WTC11 (cell line): ENCODE results near the gene PGF. TPM values are rescaled to one million over a fixed set of nuclear protein-coding genes. Genes with fewer than 3 reads are reported as not detected.
A peak's percentile ranks its signal among the peaks of the same experiment; 100 is the strongest.

Experiments used
- ATAC-seq: fragments of 200-7000 bp; cut with Tn5 transposase; 2 replicates; pipeline ENCODE4 v1.10.0; 2021; ENCODE audit warnings: mild to moderate bottlenecking, moderate library complexity
- CTCF ChIA-PET: fragments of 300-600 bp; sonication (Branson Sonifier 250); formaldehyde crosslinking; loops from one replicate; lab custom pipeline; 2021; ENCODE audit warnings: antibody characterized with exemption; lab: Charles Lee
- POLR2A ChIA-PET: fragments of 350-600 bp; sonication (Branson Sonifier 250); formaldehyde crosslinking; loops from one replicate; lab custom pipeline; 2021; ENCODE audit warnings: antibody characterized with exemption; lab: Charles Lee
- DNase-seq: peaks from one replicate; pipeline ENCODE4 v3.0.0; 2021; ENCODE audit warnings: low spot score
- H3K27ac Mint-ChIP-seq: 2 replicates; pipeline ENCODE4 v1.8.0; 2021; ENCODE audit warnings: mixed read lengths
- H3K27me3 Mint-ChIP-seq: 2 replicates; pipeline ENCODE4 v1.8.0; 2021; ENCODE audit warnings: low read depth, mild to moderate bottlenecking, moderate library complexity, mixed read lengths
- H3K36me3 Mint-ChIP-seq: 2 replicates; pipeline ENCODE4 v1.8.0; 2021; ENCODE audit warnings: mixed read lengths
- H3K4me1 Mint-ChIP-seq: 2 replicates; pipeline ENCODE4 v1.8.0; 2022; ENCODE audit warnings: mixed read lengths
- H3K4me3 Mint-ChIP-seq: 2 replicates; pipeline ENCODE4 v1.8.0; 2021; ENCODE audit warnings: mild to moderate bottlenecking, moderate library complexity, mixed read lengths
- H3K9me3 Mint-ChIP-seq: 2 replicates; pipeline ENCODE4 v1.8.0; 2021; ENCODE audit warnings: mixed read lengths
- CBFB ChIP-seq: sonication (generic); formaldehyde crosslinking; IDR thresholded peaks from 2 replicates; pipeline ENCODE4 v1.8.1; 2022; ENCODE audit warnings: mild to moderate bottlenecking, low read depth, missing genetic modification reagents
- CREM ChIP-seq: sonication (generic); formaldehyde crosslinking; IDR thresholded peaks from 2 replicates; pipeline ENCODE4 v1.8.1; 2022; ENCODE audit warnings: mild to moderate bottlenecking, missing genetic modification reagents, moderate library complexity
- ELF4 ChIP-seq: sonication (generic); formaldehyde crosslinking; IDR thresholded peaks from 2 replicates; pipeline ENCODE4 v1.8.1; 2022; ENCODE audit warnings: low read depth, mild to moderate bottlenecking, moderate library complexity, missing genetic modification reagents
- ERG ChIP-seq: fragments of 250-450 bp; sonication (Bioruptor Pico); IDR thresholded peaks from 2 replicates; pipeline ENCODE4 v1.8.0; 2021; ENCODE audit warnings: mild to moderate bottlenecking
- FOXP4 ChIP-seq: sonication (generic); formaldehyde crosslinking; IDR thresholded peaks from 2 replicates; pipeline ENCODE4 v1.8.0; 2022; ENCODE audit warnings: mild to moderate bottlenecking, missing genetic modification reagents
- GABPB1 ChIP-seq: sonication (generic); formaldehyde crosslinking; IDR thresholded peaks from 2 replicates; pipeline ENCODE4 v1.8.1; 2023; ENCODE audit warnings: mild to moderate bottlenecking, missing genetic modification reagents
- IRF2 ChIP-seq: sonication (generic); formaldehyde crosslinking; IDR thresholded peaks from 2 replicates; pipeline ENCODE4 v1.8.0; 2022; ENCODE audit warnings: low read depth, missing genetic modification reagents, borderline replicate concordance
- MXD4 ChIP-seq: fragments of 250-450 bp; sonication (Bioruptor Pico); IDR thresholded peaks from 2 replicates; pipeline ENCODE4 v1.8.0; 2021; ENCODE audit warnings: mild to moderate bottlenecking, moderate library complexity, borderline replicate concordance
- NR2C2 ChIP-seq: sonication (generic); formaldehyde crosslinking; IDR thresholded peaks from 2 replicates; pipeline ENCODE4 v1.8.0; 2022; ENCODE audit warnings: mild to moderate bottlenecking, missing genetic modification reagents
- NR3C1 ChIP-seq: sonication (generic); formaldehyde crosslinking; conservative IDR thresholded peaks from 2 replicates; pipeline ENCODE4 v1.8.1; 2023; ENCODE audit warnings: low read depth, mild to moderate bottlenecking, missing genetic modification reagents
- RORB ChIP-seq: fragments of 250-450 bp; sonication (Bioruptor Pico); IDR thresholded peaks from 2 replicates; pipeline ENCODE4 v1.9.0; 2021; ENCODE audit warnings: mild to moderate bottlenecking
- SOX15 ChIP-seq: fragments of 250-450 bp; sonication (Bioruptor Pico); IDR thresholded peaks from 2 replicates; pipeline ENCODE4 v1.9.0; 2021; ENCODE audit warnings: mild to moderate bottlenecking
- USF1 ChIP-seq: sonication (generic); formaldehyde crosslinking; IDR thresholded peaks from 2 replicates; pipeline ENCODE4 v1.8.0; 2022; ENCODE audit warnings: mild to moderate bottlenecking, missing genetic modification reagents
- ZBTB21 ChIP-seq: sonication (generic); formaldehyde crosslinking; IDR thresholded peaks from 2 replicates; pipeline ENCODE4 v1.8.1; 2023; ENCODE audit warnings: mild to moderate bottlenecking, missing genetic modification reagents, borderline replicate concordance
- ZNF416 ChIP-seq: fragments of 250-450 bp; sonication (Bioruptor Pico); IDR thresholded peaks from 2 replicates; pipeline ENCODE4 v1.9.0; 2021; ENCODE audit warnings: mild to moderate bottlenecking, inconsistent platforms
- ZNF423 ChIP-seq: fragments of 250-450 bp; sonication (Bioruptor Pico); IDR thresholded peaks from 2 replicates; pipeline ENCODE4 v2.1.2; 2022; ENCODE audit warnings: mild to moderate bottlenecking, moderate library complexity
- ZNF425 ChIP-seq: fragments of 250-450 bp; sonication (Bioruptor Pico); conservative IDR thresholded peaks from 2 replicates; pipeline ENCODE4 v1.9.0; 2021; ENCODE audit warnings: mild to moderate bottlenecking
- ZNF512 ChIP-seq: sonication (generic); formaldehyde crosslinking; IDR thresholded peaks from 2 replicates; pipeline ENCODE4 v1.8.1; 2022; ENCODE audit warnings: missing genetic modification reagents, borderline replicate concordance
- ZNF532 ChIP-seq: fragments of 250-450 bp; sonication (Bioruptor Pico); IDR thresholded peaks from 2 replicates; pipeline ENCODE4 v1.9.0; 2021; ENCODE audit warnings: mild to moderate bottlenecking, borderline replicate concordance
- ZNF671 ChIP-seq: fragments of 250-450 bp; sonication (Bioruptor Pico); IDR thresholded peaks from 2 replicates; pipeline ENCODE4 v1.8.0; 2021; ENCODE audit warnings: mild to moderate bottlenecking
- total RNA-seq: library from RNA; stranded (reverse); gene quantifications from 3 replicates; pipeline ENCODE4 v1.2.3, GENCODE V29; 2021

The PGF gene
- total RNA-seq, 1 experiment from 2014 or later = 6.7 TPM

GRCh38 chr14:74975059-74975810, 19.8 kb upstream of the PGF start:
- H3K36me3 Mint-ChIP-seq = no peaks in the 10 kb centered on the region
- no peak overlapping the region for H3K4me3 Mint-ChIP-seq
- TF ChIP-seq SOX15 (CRISPR knock-in tag) (no peak), MXD4 (CRISPR knock-in tag) (no peak), NR2C2 (CRISPR knock-in tag) (no peak), ZNF416 (no peak), ZNF425 (CRISPR knock-in tag) (no peak), ZBTB21 (CRISPR knock-in tag) (no peak), CREM (CRISPR knock-in tag) (no peak), GABPB1 (CRISPR knock-in tag) (no peak), ZNF423 (CRISPR knock-in tag) (no peak), ERG (CRISPR knock-in tag) (no peak), USF1 (CRISPR knock-in tag) (no peak), ELF4 (no peak), RORB (CRISPR knock-in tag) (no peak), ZNF532 (CRISPR knock-in tag) (no peak), CBFB (CRISPR knock-in tag) (no peak), IRF2 (no peak), NR3C1 (CRISPR knock-in tag) (no peak), ZNF512 (no peak), ZNF671 (CRISPR knock-in tag) (no peak), FOXP4 (no peak)
- ATAC-seq (no peak), DNase-seq (peak; percentile 6)
- H3K27ac Mint-ChIP-seq = no peak overlapping the region
- ChIA-PET CTCF (interaction anchor here (1.7 to 4.0 kb wide), 3 partner anchors 30 to 113 kb away, joined by 4 to 20 read pairs (median 7); no protein-coding TSS in a partner anchor), POLR2A (interaction anchor here (1.0 kb wide), 1 partner anchor 114 kb away, joined by 3 read pairs; no protein-coding TSS in a partner anchor)
- H3K27me3 Mint-ChIP-seq = no peaks in the 10 kb centered on the region
- H3K4me1 Mint-ChIP-seq = peaks cover 35% of the 10 kb centered on the region
- H3K9me3 Mint-ChIP-seq = no peaks in the 10 kb centered on the region
